22Rv1 (cell line): ENCODE data around the gene MN1.

Experiments used
- CTCF ChIP-seq: fragments of 450-650 bp; IDR thresholded peaks from 2 replicates; pipeline ENCODE4 v1.5.1; 2017; ENCODE audit warnings: mild to moderate bottlenecking
- ZFX ChIP-seq: fragments of 450-650 bp; IDR thresholded peaks from 2 replicates; pipeline ENCODE4 v1.6.1; 2017; ENCODE audit warnings: antibody characterized with exemption, borderline replicate concordance

GRCh38 chr22:27756212-27756660 lies 45.3 kb downstream of the MN1 start:
- no peak for TF ChIP-seq CTCF
- TF ChIP-seq ZFX = no peak
